Endodermal cell (in vitro differentiated cells): ENCODE results near the gene ETV7. TPM values are rescaled to one million over a fixed set of nuclear protein-coding genes. Genes with fewer than 3 reads are reported as not detected.

Experiments used
- DNase-seq: peaks from one replicate; pipeline ENCODE4 v3.0.0-alpha.2; 2017
- H3K27ac ChIP-seq: 2 replicates; pipeline ENCODE4 v1.5.1; 2013; ENCODE audit warnings: mild to moderate bottlenecking, low read depth, low read length, moderate library complexity
- H3K27me3 ChIP-seq: 2 replicates; pipeline ENCODE4 v1.6.1; 2013; ENCODE audit warnings: mild to moderate bottlenecking, low read length, moderate library complexity; ENCODE audit not compliant: insufficient read depth, control insufficient read depth, poor library complexity, severe bottlenecking
- H3K36me3 ChIP-seq: 2 replicates; pipeline ENCODE4 v1.7.0; 2013; ENCODE audit warnings: mild to moderate bottlenecking, low read length, moderate library complexity; ENCODE audit not compliant: control insufficient read depth, insufficient read depth
- H3K4me1 ChIP-seq: one replicate; pipeline ENCODE4 v1.7.0; 2013; ENCODE audit warnings: low read length; ENCODE audit not compliant: control insufficient read depth, insufficient read depth
- H3K4me3 ChIP-seq: 2 replicates; pipeline ENCODE4 v1.5.1; 2013; ENCODE audit warnings: mild to moderate bottlenecking, low read length, moderate library complexity
- H3K9ac ChIP-seq: 2 replicates; pipeline ENCODE4 v1.6.1; 2013; ENCODE audit warnings: mild to moderate bottlenecking, low read length, moderate library complexity; ENCODE audit not compliant: poor library complexity, severe bottlenecking; ENCODE audit errors: extremely low read depth
- H3K9me3 ChIP-seq: 2 replicates; pipeline ENCODE4 v1.6.1; 2013; ENCODE audit warnings: mild to moderate bottlenecking, low read length, moderate library complexity; ENCODE audit not compliant: control insufficient read depth
- H3K27ac Mint-ChIP-seq: 2 replicates; pipeline ENCODE4 v1.8.0; 2020; ENCODE audit warnings: mixed read lengths
- H3K27me3 Mint-ChIP-seq: 2 replicates; pipeline ENCODE4 v1.8.0; 2021; ENCODE audit warnings: mild to moderate bottlenecking, mixed read lengths; ENCODE audit not compliant: insufficient read depth
- H3K36me3 Mint-ChIP-seq: 2 replicates; pipeline ENCODE4 v1.8.0; 2020; ENCODE audit warnings: low read depth, mixed read lengths
- H3K4me1 Mint-ChIP-seq: 2 replicates; pipeline ENCODE4 v1.8.0; 2020; ENCODE audit warnings: mixed read lengths
- H3K4me3 Mint-ChIP-seq: 2 replicates; pipeline ENCODE4 v1.8.0; 2020; ENCODE audit warnings: mild to moderate bottlenecking, moderate library complexity, mixed read lengths
- H3K9me3 Mint-ChIP-seq: 2 replicates; pipeline ENCODE4 v1.8.0; 2020; ENCODE audit warnings: mild to moderate bottlenecking, mixed read lengths
- WGBS, 2 experiments: methylation state at CpG; one replicate each; pipeline versions ENCODE4 v1.1.5 to v1.1.7; 2013; ENCODE audit warnings: missing lambda C conversion rate in 2 of 2, mixed read lengths in 1 of 2; ENCODE audit not compliant: insufficient coverage in 1 of 2, insufficient read length in 1 of 2; 5-methylcytosine and 5-hydroxymethylcytosine counted together
- total RNA-seq, 2 donors: library from RNA; stranded (reverse); fragmentation: NEBNext Ultra II Directional in 1 of 2; extraction: Animal tissue kit (Norgen Biotek cat#: 25700) in 1 of 2; gene quantifications; 2 replicates in 1 of 2; 3 replicates in 1 of 2; pipeline ENCODE4 v1.2.1, GENCODE V29; 2021
- TF ChIP-seq, protein P1 (sequence below): fragments of 200-600 bp; sonication (generic); conservative IDR thresholded peaks from 2 replicates; pipeline ENCODE4 v1.5.0; 2021; ENCODE audit warnings: antibody characterized with exemption, mild to moderate bottlenecking

ETV7 gene
- total RNA-seq, 2 donors from 2014 or later = 0.42 TPM

DNA sequence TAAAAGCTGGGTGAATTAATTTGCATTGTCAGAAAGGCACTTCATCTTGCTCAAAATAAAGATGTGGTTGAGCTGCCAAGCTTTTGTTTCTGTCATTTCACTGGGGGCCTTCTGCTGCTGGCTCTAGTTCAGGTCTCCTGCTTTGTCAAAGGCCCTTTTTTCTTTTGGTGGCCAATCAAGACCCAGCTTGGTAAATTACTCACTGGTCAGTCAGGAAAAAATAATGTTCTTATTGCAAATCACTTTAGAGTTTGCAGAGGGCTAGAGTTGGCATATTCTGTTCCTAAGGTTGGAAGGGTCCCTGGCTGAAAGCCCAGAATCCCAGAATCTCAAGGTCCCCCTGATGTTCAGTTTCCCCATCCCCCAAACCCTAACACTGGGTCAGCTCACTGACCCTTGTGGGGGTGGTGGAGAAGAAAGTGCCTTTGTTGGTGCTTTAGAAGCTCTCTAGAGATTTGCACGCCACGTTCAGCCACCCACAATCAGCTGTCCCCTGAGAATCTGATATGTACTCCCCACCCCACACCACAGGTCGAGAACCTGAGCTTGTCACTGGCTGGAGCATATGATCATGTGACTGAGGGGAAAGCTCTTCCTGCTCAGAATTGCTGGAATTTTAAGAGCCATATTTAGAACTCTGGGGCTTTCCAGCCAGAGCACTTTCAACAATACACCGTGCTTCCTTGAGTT is 29.1 kb downstream of the ETV7 start:
- H3K27ac ChIP-seq = no peak overlapping the region
- TF ChIP-seq, protein P1, sequence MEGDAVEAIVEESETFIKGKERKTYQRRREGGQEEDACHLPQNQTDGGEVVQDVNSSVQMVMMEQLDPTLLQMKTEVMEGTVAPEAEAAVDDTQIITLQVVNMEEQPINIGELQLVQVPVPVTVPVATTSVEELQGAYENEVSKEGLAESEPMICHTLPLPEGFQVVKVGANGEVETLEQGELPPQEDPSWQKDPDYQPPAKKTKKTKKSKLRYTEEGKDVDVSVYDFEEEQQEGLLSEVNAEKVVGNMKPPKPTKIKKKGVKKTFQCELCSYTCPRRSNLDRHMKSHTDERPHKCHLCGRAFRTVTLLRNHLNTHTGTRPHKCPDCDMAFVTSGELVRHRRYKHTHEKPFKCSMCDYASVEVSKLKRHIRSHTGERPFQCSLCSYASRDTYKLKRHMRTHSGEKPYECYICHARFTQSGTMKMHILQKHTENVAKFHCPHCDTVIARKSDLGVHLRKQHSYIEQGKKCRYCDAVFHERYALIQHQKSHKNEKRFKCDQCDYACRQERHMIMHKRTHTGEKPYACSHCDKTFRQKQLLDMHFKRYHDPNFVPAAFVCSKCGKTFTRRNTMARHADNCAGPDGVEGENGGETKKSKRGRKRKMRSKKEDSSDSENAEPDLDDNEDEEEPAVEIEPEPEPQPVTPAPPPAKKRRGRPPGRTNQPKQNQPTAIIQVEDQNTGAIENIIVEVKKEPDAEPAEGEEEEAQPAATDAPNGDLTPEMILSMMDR = no peak
- Mint-ChIP-seq H3K36me3 (no peaks in the 10 kb centered on the region), H3K27ac (no peak overlapping the region), H3K9me3 (no peaks in the 10 kb centered on the region), H3K4me3 (no peak overlapping the region), H3K27me3 (no peaks in the 10 kb centered on the region), H3K4me1 (no peaks in the 10 kb centered on the region)
- no peaks in the 10 kb centered on the region for H3K36me3 ChIP-seq
- no peaks in the 10 kb centered on the region for H3K4me1 ChIP-seq
- no peak for DNase-seq
- no peak overlapping the region for H3K9ac ChIP-seq
- peaks cover 9% of the 10 kb centered on the region for H3K9me3 ChIP-seq
- WGBS, 2 experiments = 93 to 100% methylated on average over 2 to 4 of the region's 4 CpGs
- H3K27me3 ChIP-seq = no peaks in the 10 kb centered on the region
- no peak overlapping the region for H3K4me3 ChIP-seq

DNA sequence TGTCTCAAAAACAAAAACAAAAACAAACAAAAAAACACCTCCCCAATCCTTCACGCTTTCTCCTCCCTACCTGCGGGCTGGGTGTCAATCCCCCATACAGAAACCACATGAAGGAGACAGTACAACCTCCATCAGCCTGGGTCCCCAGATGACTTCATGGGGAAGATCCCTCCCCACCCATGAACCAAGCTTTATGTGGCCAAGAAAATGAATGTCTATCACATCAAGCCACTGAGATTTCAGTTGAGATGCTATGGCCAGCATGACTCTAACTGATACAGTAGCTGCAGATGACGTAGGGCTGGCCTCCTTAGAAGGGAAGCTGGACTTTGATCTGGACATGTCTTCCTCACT is 29.6 kb downstream of the ETV7 start:
- WGBS, 2 experiments = 86 to 92% methylated on average over 1 to 3 of the region's 3 CpGs
- H3K27ac Mint-ChIP-seq = no peak overlapping the region

DNA sequence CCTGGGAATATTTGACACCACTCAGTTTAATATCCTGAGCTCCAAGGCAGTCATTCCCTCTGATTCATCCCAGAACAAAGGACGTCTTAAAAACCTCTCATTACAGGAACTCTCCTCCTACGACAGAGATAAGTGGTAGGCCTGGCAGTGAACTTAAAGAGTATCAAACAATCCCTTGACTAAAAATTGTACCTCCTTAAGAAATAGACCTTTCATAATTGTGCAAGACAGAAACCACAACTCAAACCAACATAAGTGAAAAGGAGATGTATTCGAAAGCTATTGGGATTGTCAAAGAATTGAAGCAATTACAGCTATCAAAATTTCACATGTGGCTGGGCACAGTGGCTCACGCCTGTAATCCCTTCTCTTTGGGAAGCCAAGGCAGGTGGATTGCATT is 31.6 kb downstream of the ETV7 start:
- H3K27ac ChIP-seq = no peak overlapping the region
- Mint-ChIP-seq H3K27ac (no peak overlapping the region), H3K4me1 (peaks cover 2% of the 10 kb centered on the region), H3K36me3 (no peaks in the 10 kb centered on the region), H3K27me3 (no peaks in the 10 kb centered on the region), H3K4me3 (no peak overlapping the region), H3K9me3 (peaks cover 4% of the 10 kb centered on the region)
- peak; percentile 12 for DNase-seq
- 91 to 92% methylated on average over 2 to 4 of the region's 4 CpGs for WGBS, 2 experiments
- H3K36me3 ChIP-seq = no peaks in the 10 kb centered on the region
- peaks cover 5% of the 10 kb centered on the region for H3K9me3 ChIP-seq
- H3K9ac ChIP-seq = no peak overlapping the region
- H3K4me1 ChIP-seq = no peaks in the 10 kb centered on the region
- TF ChIP-seq, protein P1 = no peak
- H3K4me3 ChIP-seq = no peak overlapping the region
- H3K27me3 ChIP-seq = no peaks in the 10 kb centered on the region

More for the DNA sequence above, 29.6 kb downstream of the ETV7 start:
- Mint-ChIP-seq H3K36me3 (no peaks in the 10 kb centered on the region), H3K9me3 (peaks cover 1% of the 10 kb centered on the region), H3K4me1 (no peaks in the 10 kb centered on the region), H3K4me3 (no peak overlapping the region), H3K27me3 (no peaks in the 10 kb centered on the region)
- Histone ChIP-seq H3K4me1 (no peaks in the 10 kb centered on the region), H3K9me3 (peaks cover 4% of the 10 kb centered on the region), H3K4me3 (no peak overlapping the region), H3K27me3 (no peaks in the 10 kb centered on the region), H3K27ac (no peak overlapping the region), H3K36me3 (no peaks in the 10 kb centered on the region), H3K9ac (no peak overlapping the region)
- TF ChIP-seq, protein P1 = no peak
- no peak for DNase-seq
